ENCODE measurements around the gene SLF1.

SLF1 gene

GRCh38 chr5:94660506-94660905 is 42.0 kb downstream of the SLF1 start:
- no peak for DNase-seq (ENCODE audit: low spot score)

- no peak for DNase-seq (ENCODE audit: low spot score)
Observed at GRCh38 chr5:94661086-94661485, 42.6 kb downstream of the SLF1 start.

DNA sequence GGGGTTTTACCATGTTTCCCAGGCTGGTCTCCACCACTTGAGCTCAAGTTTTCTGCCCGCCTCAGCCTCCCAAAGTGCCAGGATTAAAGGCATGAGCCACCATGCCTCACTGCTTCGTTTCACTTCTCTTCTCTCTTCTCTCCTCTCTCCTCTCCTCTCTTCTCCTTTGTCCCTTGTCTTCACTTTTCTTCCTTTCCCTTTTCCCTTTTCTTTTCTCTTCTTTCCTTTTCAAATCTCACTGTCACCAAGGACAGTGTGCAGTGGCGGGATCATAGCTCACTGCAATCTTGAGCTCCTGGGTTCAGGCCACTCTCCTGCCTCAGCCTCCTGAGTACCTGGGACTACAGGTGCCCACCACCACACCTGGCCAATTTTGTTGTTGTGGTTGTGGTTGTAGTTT is 49.5 kb downstream of the SLF1 start:
- DNase-seq (ENCODE audit: low spot score): no peak

DNA sequence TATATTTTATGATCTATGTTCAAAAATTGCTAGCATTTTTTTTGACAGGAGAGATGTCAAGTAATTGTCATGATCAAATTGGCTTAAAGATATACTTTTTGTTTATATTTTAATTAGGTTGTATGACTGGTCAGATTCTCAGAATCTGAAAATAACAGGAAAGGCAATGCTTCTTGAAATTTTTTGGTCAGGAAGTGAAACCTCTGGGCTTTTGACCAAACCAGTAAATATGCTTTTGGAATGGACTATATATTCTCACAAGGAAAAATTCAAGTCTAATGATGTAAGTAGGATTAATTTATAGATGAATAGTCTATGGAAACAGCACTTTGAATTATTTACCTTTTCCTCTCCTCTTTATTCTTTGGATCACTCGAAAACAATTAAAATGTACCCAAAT is 52.3 kb downstream of the SLF1 start:
- DNase-seq (ENCODE audit: low spot score): no peak

GRCh38 chr5:94672746-94673145 is 54.3 kb downstream of the SLF1 start:
- no peak for DNase-seq (ENCODE audit: low spot score)

DNA sequence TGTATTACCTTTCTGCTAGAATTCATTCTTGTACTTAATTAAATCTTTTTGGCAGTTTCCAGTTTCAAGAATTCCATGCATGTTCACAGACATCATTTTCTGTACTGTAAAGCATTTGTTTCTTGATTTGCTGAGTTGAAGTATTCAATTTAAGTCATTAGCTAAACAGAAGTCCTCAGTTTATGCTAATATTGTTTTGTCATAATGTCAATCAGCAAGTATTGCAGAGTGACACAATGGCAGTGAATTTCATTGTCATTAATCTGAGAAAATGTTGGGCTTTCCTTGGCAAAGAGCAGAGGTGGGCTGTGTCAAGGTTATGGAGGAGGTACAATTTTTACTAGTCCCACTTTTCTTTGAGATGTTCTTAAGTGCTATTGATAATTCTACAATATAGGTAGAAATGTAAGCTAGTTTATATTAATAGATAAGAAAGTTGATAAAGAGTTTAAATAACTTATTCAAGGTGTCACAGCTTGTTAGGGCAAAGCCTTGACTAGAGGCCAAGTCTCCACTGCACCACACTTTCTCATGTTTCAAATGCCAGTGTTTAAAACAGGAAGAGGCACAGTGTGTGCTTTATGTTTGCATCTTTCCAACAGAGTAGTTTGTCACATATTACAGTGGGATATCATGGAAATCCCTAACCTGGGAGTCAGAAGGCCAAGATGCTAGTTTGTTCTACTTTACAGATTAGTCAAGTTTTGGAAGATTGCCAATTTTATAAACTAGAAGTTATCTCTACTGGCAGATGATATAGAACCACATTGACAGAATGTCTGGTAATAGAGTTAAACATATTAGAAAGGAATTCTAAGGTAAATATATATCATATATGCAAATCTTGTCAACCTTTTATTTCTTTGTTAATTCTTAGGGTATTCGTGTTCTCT is 56.3 kb downstream of the SLF1 start:
- no peak for DNase-seq (ENCODE audit: low spot score)

GRCh38 chr5:94675965-94676618 is 57.6 kb downstream of the SLF1 start:
- no peak for DNase-seq (ENCODE audit: low spot score)

DNA sequence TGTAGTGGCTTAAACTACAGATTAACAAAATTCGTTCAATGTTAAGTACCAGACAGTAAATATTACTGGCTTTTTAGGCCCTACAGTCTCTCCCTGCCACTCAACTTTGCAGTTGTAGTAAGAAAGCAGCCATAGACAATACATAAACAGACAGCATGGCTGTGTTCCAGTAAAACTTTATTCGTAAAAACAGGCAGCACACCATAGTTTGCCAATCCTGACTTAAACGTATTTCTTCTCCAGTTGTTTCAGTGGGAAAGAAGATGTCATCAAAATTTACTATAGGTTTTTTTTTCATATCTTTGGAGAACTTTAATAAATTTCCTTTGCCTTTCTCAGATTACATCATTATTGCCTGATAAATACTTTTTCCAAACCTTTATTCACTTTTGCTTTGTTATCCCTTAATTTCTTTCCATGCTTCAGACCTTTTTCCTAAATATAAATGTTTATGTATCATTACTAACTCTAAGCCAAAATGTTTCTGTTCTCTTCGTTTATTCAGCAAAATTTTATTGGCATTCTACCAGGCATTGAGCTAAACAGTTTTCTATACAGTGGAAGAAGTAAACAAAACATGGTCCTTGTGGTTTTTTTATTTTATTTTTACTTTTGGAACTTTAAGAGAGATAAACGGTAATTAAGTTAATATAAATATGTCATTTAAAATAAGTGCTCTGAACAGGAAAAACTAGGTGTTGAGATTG is 64.5 kb downstream of the SLF1 start:
- DNase-seq (ENCODE audit: low spot score): no peak

DNA sequence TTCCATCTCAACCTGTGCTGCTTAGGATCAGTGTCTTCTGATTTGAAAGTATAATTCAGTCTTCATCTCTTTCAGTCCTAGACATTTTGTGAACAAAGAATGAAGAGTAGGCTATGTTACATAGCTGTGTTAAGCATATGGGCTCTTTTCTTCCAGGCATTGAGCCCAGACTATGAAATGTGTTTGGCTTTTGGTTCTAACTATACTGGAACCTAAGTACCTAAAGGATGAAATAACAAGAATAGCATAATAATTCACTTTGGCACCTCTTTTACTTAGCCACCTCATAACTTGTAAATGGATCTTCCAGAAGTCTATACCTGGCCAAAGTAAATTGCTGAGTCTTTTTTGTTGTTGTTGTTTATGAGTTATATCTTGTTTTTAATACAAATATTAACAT is 71.4 kb downstream of the SLF1 start:
- DNase-seq (ENCODE audit: low spot score): no peak

GRCh38 chr5:94690778-94691177 is 72.3 kb downstream of the SLF1 start:
- no peak for DNase-seq (ENCODE audit: low spot score)

DNA sequence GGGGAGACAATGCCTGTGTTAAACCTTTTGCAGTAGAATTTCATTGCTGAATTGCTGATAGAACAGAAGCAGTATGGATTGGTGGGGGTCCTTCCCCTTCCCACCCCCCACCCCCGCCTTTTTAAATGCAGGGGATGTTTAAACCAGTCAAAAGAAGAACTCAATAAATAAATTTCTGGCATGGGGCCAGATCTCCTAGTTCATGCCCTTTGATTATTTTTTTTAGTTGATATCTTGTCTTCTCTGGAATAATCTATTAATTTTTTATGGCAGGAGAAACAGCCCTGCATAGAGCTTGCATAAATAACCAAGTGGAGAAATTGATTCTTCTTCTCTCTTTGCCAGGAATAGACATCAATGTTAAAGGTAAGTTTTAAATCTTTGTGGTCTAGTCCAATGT is 72.8 kb downstream of the SLF1 start:
- DNase-seq (ENCODE audit: low spot score): no peak

GRCh38 chr5:94691949-94692348 is 73.5 kb downstream of the SLF1 start:
- DNase-seq (ENCODE audit: low spot score): no peak

- no peak for DNase-seq (ENCODE audit: low spot score)
Observed at GRCh38 chr5:94692581-94692980, 74.1 kb downstream of the SLF1 start.

DNA sequence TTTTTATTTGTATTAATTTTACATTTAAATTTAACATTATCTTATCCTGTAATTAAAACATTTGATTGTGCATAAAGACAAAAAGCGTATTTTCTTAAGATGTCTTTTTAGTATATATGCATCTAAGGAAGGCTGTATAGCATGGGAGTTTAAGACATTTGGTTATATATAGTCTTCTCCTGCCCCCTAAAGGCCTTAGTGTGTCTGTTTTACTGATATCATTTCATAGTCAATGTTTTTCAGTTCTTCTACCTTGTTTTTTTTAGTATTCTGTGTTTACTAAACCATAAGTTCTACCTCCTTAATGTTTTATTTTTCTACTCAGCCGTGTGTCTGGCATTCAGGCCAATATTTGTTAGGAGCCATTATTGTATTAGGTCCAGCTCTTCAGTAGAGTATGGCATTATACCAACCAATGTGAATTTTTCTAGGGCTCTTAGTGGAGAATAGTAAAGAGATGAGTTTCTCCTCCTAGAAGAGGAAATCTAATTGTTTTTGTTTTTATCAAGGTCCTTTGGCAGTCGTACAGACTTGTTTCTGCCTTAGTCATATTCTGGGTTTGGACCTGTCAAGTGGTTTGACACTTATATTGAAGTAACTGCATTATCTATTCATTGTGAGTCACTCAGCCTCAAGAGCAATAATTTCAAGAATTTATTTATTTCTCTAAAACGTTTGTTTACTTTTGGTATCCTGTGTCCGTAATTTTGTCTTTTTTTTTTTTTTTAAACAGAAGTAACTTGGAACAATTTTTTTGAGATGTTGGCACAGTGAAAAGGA is 74.8 kb downstream of the SLF1 start:
- DNase-seq (ENCODE audit: low spot score): peak; percentile 41

DNA sequence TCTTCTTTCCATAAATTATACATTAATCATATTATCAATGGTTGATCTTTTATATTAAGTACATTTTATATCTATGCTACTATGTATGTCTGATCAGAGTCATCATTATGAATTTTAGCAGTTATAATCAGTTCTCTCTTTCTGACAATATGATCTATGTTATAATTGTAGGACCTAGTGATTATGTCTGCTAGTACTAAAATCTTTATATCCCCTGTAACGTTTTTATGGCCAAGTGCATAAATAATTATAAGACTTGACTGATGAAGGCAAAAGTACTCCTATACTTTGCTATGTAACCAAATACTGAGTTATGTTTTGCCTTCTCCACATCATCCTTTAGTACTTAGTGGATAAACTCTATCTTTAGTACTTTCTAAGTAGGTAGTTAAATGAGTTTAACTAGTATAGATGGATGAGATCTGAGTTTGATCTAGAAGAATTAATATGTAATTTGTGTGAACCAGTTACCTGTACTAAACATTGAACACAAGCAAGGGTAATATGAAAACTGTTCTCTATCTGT is 75.4 kb downstream of the SLF1 start:
- DNase-seq (ENCODE audit: low spot score): no peak

DNA sequence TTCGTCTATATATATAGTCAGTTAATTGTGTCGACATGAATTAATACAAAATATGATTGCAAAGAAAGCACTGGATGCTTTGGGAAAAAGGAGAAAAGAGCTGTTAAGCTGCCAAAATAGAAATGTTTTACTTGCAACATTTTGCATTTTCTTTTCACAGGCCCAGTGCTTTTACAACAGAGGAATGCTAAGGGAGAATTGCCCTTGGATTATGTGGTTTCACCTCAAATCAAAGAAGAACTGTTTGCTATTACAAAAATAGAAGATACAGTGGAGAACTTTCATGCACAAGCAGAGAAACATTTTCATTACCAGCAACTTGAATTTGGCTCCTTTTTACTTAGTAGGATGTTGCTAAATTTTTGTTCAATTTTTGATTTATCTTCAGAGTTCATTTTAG is 76.2 kb downstream of the SLF1 start:
- no peak for DNase-seq (ENCODE audit: low spot score)

- DNase-seq (ENCODE audit: low spot score): no peak
Observed at GRCh38 chr5:94698197-94698596, 79.7 kb downstream of the SLF1 start.

- DNase-seq (ENCODE audit: low spot score): no peak
Observed at GRCh38 chr5:94699562-94699961, 81.1 kb downstream of the SLF1 start.

- DNase-seq (ENCODE audit: low spot score): no peak
Observed at GRCh38 chr5:94700592-94700991, 82.1 kb downstream of the SLF1 start.

GRCh38 chr5:94702729-94703128 is 84.3 kb downstream of the SLF1 start:
- DNase-seq (ENCODE audit: low spot score): no peak

DNA sequence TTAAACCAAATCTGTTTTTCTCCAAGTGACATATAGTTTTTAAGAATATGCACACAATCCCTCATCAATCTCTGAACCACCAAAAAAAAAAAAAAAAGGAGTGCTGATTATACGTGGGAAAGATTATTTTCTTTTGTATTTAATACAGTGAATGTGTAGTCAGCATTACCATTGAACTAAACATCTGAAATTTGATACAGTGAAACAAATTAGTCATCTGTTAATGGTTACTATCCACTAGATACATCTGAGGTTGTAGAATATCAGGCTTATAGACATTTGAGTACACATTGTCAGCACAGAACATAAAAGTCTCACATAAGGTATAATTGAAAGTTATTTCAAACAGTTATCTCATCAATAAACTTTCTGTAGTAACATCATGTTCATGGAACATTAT is 87.0 kb downstream of the SLF1 start:
- no peak for DNase-seq (ENCODE audit: low spot score)

DNA sequence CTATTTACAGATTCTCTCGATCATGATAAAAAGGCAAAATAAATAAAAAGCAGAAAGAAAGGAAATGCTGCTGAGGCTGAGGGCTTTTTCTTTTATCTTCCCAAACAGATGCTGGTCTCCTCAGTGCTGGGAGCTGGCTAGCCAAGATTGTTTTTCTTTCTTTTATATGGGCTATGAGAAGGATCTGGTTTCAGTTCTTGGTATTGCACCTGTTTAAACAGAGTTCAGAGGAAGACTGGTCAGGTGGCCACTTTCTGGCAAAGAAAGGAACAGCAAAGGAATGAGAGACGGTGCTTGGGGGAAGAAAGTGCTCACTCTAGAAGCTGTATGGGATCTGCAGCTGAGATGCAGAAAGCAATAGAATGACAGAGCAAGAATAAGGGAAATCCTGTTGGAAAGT is 88.9 kb downstream of the SLF1 start:
- DNase-seq (ENCODE audit: low spot score): no peak
